ENCODE measurements around the gene DNAI2.

DNAI2 gene

DNA sequence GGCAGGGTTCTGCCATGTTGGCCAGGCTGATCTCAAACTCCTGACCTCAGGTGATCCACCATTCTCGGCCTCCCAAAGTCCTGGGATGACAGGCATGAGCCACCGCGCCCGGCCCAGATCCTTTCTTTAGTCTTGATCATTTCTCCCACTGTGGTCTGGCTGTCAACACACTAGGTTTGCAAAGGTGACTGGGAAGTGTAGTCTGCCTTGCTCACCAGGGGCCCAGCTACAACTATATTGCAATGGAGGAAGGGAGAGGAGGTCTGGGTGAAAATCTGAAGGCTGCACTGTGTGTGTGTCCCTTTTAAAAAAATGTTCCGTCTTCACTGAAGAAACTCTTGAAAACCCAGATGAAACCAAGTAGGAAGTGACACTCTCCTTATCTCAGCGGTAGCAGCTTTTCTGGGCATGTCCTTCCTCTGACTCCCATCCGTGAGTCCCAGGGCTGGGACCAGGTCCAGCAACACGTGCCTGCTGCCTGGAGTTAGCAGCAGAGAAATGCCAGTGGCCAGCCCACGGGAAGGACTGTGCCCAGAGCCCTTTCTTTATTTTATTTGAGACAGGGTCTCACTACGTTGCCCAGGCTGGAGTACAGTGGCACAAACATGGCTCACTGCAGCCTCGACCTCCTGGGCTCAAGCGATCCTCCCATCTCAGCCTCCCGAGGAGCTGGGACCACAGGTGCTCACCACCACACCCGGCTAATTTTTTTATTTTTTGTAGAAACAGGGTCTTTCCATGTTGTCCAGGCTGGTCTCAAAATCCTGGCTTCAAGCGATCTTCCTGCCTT is 34.1 kb downstream of the DNAI2 start:
- no peak for DNase-seq (ENCODE audit: low read depth)

DNA sequence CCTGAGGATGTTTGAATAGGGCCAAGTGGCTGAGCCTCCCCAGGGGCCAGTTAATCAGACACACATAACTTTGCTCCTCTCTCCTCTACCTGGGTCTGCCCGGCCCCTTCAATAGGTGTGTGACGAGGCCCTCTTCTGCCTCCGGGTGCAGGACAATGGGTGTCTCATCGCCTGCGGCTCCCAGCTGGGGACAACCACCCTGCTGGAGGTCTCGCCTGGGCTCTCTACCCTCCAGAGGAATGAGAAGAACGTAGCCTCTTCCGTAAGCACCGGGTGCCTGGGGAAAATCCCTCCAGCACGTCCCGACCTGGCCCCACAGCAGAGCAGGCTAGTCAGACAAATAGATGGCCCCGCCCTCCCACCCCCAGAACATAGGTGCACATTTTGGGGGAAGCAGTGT is 35.9 kb downstream of the DNAI2 start:
- no peak for DNase-seq (ENCODE audit: low read depth)

DNA sequence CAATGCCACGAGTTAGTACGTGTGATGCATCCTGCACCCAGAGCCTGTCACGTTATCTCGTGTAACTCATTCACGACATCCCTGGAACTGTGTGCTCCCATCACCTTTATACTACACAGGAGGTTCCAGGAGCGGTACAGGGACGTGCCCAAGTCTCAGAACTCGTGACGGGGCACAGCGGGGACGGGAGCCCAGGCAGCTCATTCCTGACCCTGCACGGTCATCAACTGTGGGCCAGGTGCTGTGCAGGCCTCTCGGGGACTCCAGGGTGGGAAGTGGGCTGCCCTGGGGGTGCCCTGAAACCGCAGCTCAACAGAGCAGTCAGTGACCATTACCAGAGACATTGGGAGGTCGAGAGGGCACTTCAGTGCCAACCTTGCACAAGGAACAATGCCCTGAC is 40.8 kb downstream of the DNAI2 start:
- DNase-seq (ENCODE audit: low read depth), result no peak

DNA sequence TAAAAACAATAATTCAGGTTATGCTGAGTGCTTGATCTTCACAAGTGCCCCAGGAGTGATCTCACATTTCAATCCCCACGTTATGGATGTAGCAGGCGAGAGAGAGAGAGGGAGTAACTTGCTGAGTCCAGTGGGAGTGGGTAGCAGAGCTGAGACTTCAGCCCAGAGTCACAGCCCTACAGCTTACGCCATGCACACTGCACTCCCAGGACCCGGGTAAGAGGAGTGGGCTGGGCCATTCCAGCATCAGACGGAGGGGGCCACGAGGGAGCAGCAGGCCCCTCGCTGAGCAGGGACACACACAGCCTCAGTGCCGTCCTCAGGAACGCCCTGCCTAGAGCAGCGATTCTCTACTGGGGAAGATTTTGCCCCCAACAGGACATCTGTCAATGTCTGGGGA is 42.2 kb downstream of the DNAI2 start:
- DNase-seq (ENCODE audit: low read depth), result no peak

DNA sequence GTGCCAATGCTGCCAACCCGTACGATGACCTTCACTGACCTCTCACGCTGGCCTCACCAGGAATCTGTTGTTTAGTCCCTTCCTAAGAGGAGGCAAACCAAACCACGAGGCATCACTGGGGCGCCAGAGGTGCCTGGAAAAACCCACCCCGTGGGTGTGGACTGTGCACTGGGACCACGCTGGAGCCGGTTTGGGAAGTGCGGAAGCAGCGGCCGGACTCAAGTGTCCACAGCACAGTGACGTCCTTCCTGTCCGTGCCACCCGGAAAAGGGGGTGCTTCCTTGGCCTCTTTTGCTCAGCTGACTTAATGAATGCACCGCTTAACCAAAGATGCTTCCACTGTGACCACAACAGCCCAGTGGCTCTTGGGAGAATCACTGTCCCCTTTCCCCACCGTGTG is 43.0 kb downstream of the DNAI2 start:
- no peak for DNase-seq (ENCODE audit: low read depth)

DNA sequence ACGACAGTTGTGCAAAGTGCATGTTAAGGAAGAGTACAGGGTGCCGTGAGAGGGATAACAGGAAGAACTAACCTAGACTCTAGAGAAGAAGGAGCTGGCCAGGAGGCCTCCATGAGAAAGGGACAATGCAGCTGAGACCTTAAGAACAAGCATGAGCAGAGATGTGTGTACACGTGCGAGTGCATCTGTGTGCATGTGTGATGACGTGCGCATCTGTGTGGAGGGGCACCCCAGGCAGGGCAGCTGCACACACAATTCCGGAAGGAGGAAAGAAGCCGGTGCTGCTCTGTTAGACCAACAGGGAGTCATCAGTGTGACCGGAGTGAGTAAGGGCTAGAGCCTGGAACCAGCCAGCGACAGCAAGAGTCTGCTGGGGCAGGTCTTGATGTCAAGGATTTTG is 44.4 kb downstream of the DNAI2 start:
- DNase-seq (ENCODE audit: low read depth), result no peak

DNA sequence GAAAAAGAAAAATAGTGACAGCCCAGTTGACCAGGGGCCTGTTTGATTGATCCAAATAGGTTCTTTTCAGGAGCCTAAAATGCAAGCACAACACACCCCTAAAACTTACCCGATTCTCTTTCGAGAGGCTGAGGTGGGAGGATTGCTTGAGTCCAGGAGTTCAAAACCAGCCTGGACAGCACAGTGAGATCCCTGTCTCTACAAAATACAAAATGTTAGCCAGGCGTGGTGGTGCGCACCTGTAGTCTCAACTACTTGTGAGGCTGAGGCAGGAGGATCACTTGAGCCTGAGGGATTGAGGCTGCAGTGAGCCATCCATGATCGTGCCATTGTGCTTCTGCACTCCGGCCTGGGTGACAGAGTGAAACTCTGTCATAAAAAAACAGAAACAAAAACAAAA is 50.5 kb downstream of the DNAI2 start:
- DNase-seq (ENCODE audit: low read depth), result no peak

DNA sequence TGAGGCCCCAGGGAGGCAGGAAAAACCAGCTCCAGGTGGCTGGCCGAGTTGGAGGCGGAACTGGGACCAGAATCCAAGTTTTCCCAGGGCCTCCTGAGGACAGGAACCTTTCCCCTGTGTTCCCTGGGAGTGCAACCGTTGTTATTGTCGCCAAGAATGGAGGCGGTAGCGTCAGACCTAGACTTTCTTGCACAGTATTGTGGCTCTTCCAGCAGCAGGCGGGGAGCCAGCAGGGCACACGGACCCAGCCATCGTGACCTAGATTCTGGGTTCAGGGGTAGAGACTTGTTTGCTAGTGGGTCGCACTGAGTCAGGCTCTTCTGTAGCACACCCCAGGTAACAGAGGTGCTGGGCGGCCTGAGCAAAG is 51.3 kb downstream of the DNAI2 start:
- no peak for DNase-seq (ENCODE audit: low read depth)

DNA sequence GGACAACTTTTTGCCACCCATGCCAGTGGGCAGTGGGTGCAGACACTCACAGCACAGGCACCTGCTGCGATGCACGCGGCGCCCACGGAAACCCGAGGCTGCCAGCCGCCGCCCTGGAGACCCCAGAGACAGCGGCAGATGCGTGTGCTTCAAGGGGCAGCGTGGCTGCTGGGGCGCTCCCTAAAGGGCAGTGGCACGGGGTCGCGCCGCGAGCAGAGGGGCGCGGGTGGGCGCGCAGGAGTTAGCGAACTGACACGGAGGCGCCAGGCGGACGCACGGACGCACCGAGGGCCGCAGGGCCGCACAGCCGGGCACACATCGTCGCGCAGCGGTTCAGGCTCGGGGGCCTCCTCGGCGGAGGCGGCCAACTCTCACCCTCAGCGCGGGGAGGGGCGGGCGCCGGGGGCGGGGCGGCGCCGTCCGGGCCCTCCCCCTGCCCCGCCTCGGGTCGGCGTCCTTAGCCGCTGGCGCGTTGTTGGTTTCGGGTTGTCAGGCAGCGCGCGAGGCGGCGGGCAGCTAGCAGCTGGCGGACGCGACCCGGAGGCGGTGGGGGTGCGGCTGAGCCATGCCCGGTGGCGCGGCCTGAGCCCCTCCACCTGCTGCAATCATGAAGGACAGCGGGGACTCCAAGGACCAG is 51.8 kb downstream of the DNAI2 start, which contains the start of gene KIF19:
KIF19 (plus strand) TSS at position 484 of the 637 bp plus-strand sequence; CDS start at position 608, 124 bp downstream.
- DNase-seq (ENCODE audit: low read depth), result peak; percentile 37

DNA sequence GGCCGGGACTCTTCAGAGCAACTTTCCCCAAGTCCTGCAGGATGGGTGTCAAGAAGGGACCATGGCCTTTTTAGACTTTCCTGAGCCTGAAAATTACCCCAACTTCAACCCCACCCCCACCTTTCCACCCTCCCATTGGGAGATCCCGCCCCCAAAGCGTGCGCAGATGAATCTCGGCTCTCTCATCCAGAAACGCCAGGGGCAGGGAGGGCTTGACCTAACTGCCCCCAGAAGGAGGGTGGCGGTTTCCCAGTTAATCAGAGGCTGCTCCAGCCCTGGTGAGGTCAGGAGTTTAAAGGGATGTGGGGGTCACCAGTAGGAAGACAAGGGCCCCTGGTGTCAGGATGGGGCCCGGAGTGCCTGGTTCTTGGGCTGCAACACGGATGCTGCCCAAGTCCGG is 52.5 kb downstream of the DNAI2 start:
- no peak for DNase-seq (ENCODE audit: low read depth)

DNA sequence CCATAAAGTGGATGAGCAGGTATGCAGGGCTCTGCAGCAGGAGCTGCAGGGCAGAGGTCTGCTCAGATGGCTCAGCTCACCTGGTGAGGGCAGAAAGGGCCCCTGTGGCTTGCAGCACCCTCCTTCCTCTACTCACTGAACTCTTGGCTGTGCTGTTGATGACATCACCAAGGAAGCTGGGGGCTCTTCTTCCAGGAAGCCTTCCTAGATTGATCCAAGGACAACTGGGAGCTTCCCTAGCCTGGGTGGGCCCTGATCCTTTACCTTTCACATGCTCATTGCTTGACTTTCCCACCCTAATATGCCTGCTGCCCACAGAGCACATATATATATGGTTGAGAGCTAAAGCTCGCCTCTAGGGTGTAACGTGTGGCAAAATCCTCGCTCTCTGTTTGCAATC is 54.5 kb downstream of the DNAI2 start:
- no peak for DNase-seq (ENCODE audit: low read depth)

DNA sequence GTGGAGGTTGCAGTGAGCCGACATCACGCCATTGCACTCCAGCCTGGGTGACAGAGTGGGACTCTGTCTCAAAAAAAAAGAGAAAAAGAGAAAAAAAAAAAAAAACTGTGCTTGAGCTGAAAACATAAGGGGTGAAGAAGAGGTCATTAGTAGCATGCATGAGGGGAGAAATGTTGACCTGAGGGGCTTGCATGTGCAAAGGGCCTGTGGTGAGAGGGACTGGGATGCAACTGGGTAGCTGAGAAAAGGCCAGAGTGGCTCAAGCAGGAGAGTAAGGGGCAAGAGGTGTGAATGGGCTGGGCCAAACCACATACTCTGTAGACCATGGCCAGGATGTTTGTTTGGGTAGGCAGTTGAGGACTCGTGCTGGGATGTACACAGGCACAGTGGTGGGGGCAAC is 55.3 kb downstream of the DNAI2 start:
- DNase-seq (ENCODE audit: low read depth), result no peak

DNA sequence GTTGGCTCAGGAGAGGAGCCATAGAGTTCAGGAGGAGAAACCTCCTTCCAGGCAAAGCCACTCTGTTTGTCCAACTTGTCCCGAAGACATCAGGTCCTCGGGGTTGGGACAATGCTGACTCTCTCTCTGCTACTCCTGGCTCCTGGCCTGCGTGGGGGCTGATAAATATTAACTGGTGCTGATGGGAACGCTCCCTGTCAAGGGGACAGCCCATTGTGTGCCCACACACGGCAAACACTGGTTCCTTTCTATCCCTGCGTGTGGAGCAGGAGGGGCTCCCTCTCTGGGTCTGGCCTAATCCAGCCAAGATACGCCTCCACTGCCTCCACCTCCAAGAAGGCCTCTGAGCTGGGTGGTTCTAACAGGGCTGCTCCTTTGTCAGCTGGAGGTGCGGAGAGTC is 56.4 kb downstream of the DNAI2 start:
- no peak for DNase-seq (ENCODE audit: low read depth)

DNA sequence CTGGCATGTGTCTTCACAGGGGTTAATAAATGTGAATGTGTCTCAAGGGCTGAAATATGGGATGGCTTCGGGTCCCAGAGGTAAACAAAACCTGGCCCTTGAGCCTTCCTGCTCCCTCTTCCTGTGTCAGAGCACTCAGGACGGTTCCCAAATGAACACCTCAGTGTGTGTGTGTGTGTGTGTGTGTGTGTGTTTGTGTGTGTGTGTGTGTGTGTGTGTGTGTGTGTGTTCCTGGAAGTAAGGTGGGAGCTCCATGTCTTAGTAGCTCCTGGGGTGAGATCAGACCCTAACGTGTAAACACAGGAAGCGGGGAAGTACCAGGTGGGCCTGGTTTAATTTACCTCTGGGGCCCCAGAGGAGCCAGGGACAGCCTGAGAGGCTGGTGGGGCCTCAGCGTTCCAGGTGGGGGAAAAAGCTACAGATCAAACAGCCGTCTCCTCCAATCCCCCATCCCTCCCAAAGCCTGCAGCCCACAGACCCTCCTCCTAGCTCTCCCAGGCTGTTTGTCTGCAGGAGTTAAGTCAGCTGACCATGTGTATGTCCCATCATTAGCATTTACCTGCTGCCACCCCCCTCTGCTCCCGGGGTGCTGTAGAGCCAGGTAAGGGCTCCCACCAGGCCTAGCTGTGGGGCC is 58.1 kb downstream of the DNAI2 start:
- no peak for DNase-seq (ENCODE audit: low read depth)

DNA sequence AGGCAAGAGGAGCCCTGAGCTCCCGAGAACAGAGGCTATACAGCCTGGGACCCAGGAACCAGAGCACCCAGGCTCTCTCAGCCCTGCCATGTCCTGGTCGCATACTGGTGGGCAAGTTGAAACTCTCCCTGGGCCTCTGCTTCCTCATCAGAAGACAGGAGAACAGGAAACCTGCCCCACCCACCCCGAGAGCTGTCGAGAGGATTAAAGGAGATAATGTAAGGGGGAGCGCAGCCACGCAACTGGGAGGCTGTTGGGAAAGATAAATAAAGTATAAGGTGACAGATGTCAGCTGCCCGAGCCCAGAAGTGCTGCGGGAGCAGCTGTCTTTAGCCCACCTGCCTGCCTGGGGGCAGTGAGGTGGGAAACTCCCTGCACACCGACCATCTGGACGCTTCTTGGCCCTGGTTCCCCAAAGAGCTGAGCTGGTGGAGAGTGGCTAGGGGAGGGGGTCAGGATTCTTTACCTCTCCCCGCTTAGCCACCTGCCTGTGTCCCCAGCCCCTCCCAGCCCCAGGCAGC is 58.8 kb downstream of the DNAI2 start:
- DNase-seq (ENCODE audit: low read depth), result no peak

DNA sequence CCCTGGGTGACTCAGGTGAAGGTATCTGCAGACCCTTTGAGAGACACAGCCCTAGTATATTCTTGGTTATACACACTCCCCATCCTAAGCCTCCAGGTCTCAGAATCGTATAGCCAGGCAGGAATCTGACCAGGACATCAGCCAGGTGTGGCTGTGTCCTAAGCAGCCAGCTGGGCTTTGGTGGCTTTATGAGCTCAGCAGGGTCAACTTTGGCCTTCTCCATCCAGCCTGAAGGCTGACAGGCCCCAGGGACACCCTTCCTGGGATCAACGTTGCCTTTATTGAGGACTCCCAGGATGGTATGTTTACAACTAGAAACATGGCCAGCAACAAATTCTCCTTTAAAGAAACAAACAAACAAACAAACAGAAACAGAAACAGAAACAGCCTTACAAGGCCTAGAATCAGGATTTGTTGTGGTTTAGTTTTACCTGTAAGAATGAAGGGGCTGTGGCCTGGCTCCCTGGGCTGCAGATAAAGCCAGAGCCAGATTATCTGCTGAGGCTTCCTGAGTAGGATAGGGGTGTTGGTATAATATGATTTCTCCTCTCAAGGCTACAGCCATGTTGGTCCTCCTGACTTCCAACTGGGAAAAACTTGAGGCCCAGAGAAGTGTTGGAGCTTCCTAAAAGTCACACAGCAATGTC is 60.5 kb downstream of the DNAI2 start:
- DNase-seq (ENCODE audit: low read depth), result no peak

DNA sequence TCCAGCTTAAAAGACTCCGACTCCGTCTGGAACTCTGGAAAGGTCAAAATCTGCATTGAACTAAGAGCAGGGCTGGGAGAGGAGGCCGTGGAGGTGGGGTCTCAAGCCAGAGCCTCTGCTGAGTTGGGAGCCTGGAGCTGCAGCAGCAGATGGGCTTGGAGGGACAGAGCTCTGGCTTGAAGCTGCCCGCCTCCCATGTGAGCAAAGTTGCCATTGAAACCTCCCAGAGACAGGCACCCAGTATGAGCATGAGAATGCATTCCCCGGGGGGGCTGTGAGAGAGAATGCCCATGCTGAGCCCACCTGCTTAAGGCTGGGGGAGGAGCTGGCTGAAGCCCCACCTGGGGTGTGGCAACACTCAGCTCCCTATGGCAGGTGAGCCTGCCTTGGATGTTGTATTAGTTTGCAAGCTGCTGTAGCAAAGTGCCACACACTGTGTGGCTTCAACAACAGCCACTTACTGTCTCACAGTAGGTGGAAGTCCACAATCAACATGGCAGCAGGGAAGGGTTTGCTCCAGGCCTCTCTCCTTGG is 61.6 kb downstream of the DNAI2 start:
- no peak for DNase-seq (ENCODE audit: low read depth)

DNA sequence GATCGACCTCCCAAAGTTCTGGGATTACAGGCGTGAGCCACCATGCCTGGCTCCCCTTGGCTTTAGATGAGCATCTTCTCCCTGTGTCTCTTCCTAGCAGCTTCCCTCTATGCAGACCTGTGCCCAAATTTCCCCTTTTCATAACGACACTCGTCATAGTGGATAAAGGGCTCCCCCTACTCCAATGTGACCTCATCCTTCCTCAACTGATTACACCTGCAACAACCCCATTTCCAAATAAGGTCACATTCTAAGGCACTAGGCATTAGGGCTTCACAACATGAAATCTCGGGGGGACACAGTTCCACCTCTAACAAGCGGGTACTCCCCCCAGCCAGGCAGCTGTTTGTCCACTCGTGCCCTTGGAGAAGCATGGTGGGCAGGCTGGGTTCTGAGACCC is 62.3 kb downstream of the DNAI2 start:
- DNase-seq (ENCODE audit: low read depth), result no peak

DNA sequence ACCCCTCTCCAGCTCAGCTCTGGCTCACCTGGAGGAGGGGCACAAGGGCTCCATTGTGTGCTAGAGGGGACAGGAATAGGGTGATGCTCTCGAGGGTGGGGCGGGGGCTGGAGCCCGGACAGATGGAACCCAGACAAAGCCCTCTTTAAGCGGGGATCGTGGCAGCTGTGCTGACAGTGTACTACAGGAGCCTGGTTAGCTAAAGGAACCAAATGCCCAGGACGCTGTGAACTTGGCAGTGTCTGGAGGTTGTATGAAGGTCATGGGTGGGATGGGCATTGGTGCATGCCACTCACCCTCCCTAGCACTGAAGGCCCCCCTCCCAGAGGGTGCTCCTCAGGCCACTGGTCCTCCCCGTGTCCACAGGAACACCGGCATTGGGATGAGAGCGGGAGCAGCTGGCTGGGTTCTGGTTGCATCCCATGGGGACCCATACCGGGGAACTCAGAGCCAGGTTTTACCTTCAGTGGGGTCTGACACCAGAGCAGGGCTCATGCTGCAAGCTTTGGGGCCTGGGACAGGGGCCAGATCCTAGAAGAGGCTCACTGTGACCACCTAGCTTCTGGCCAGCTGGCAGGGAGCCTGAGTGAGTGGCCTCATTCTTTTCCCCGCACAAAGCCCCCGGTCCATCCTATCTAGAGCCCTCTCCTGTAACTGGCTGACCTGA is 63.9 kb downstream of the DNAI2 start:
- no peak for DNase-seq (ENCODE audit: low read depth)

DNA sequence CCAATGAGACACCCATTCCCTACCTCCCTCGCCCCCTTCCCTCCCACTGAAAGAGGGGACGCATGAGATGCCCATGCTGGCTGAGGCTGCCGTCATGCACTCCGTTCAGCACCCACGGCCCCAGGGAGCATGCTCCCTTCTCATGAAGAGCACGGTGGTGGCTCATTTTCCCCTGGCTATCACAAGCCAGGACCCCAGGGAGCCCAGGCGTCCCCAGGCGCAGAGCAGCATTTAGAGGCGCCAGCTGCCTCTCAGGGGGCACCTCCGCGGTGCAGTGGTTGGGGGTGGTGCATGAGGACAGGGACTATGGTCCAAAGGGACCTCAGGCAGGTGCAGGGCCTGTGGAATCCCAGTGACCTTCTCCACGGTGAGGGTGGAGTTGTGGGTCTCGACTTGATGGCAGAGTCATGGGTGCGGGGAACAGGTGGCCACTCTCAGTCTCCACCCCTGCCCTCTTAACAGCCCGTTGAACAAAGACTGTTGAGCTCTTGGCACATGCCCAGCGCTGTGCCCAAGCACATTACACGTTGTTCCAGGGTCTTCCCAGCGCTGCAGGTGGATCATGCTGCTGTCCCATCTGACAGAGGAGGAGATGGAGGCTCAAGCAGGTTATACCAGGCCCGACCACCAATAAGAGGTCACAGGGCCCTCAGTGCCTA is 65.6 kb downstream of the DNAI2 start:
- no peak for DNase-seq (ENCODE audit: low read depth)

DNA sequence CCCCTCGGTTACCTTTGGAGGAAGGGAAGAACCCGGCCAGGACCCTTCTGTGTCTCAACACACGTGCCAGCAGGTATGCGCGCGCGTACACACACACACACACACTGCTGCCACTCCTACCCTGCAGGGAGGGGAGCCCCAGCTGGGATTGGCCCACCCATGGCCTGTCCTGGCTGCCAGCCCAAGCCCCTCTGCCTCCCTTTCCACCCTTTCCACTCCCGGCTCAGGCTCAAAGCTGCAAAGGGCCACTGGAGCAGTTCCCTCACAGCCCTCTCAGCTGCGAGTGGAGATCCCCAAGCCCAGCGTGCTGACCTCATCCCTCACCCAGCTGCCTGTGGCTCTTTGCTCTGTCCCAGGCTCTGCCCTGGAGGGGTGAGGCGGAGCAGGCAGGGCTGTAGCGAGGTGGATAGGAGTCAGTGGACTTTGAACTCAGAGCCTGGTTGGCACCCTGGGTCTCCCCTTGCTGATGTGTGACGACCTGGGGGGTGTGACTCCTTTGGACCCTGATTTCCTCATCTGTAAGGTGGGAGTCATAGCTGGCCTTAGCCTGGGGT is 66.5 kb downstream of the DNAI2 start:
- DNase-seq (ENCODE audit: low read depth), result no peak

Measured in activated T-cell treated with anti-CD3 and anti-CD28 coated beads for 1 hour (primary cell).